GM10266 (cell line): Measurements from ENCODE around the gene PLCB1.
"Not testable (repeated sequence)": the region's sequence is repeated elsewhere in the genome, so short reads cannot be mapped to it uniquely, and the experiment has no call there.

Experiments
- DNase-seq: peaks from one replicate; pipeline ENCODE4 v3.0.0; 2012; ENCODE audit errors: extremely low spot score
- CTCF ChIP-seq: IDR thresholded peaks from 2 replicates; pipeline ENCODE4 v1.5.1; 2012; ENCODE audit warnings: mild to moderate bottlenecking, low read depth; ENCODE audit not compliant: control insufficient read depth, insufficient read depth; ENCODE audit errors: missing control alignments

Gene PLCB1

GRCh38 chr20:8431538-8432434 is 299.7 kb downstream of the PLCB1 start:
- TF ChIP-seq CTCF, result no peak
- no peak for DNase-seq

- DNase-seq, result no peak
- TF ChIP-seq CTCF, result no peak
Observed at GRCh38 chr20:8432435-8433148, 300.5 kb downstream of the PLCB1 start.

GRCh38 chr20:8433291-8433690 is 301.2 kb downstream of the PLCB1 start:
- no peak for DNase-seq
- TF ChIP-seq CTCF, result no peak

GRCh38 chr20:8434326-8434876 is 302.3 kb downstream of the PLCB1 start:
- no peak for DNase-seq
- TF ChIP-seq CTCF, result no peak

- DNase-seq, result no peak
- TF ChIP-seq CTCF, result no peak
Observed at GRCh38 chr20:8435285-8436035, 303.4 kb downstream of the PLCB1 start.

- DNase-seq, result not testable (repeated sequence)
Observed at GRCh38 chr20:8436938-8437337, 304.9 kb downstream of the PLCB1 start.

GRCh38 chr20:8438748-8439147 is 306.7 kb downstream of the PLCB1 start:
- no peak for DNase-seq
- no peak for TF ChIP-seq CTCF
